HepG2 (cell line): ENCODE results near the gene DYRK2. TPM values are rescaled to one million over a fixed set of nuclear protein-coding genes. Genes with fewer than 3 reads are reported as not detected.

Experiments
- ATAC-seq: fragments of 200-7000 bp; cut with Tn5 transposase; 3 replicates; pipeline ENCODE4 v1.9.1; 2020; ENCODE audit warnings: mild to moderate bottlenecking, moderate library complexity
- BruUV-seq: library from RNA; stranded (reverse); fragments of 400-500 nt; replicated peaks from 2 replicates; lab custom pipeline; 2021; lab: Mats Ljungman, UMichigan
- CTCF ChIA-PET: fragments of 300-600 bp; formaldehyde crosslinking; extraction: SDS; loops from one replicate; lab custom pipeline; 2021; ENCODE audit warnings: low total read pairs, inconsistent platforms, low intra/inter-chr PET ratio; lab: Yijun Ruan, JAX
- POLR2A ChIA-PET: fragments of 350-600 bp; sonication (Branson Sonifier 250); formaldehyde crosslinking; loops from one replicate; lab custom pipeline; 2020; ENCODE audit warnings: antibody characterized with exemption, inconsistent platforms; lab: Yijun Ruan, JAX
- DNase-seq: peaks from one replicate; pipeline ENCODE4 v3.0.0-alpha.2; 2015; ENCODE audit warnings: low spot score
- FAIRE-seq: peaks from 3 replicates; lab custom pipeline; 2011; peaks lifted over from hg19 to GRCh38; lab: Jason Lieb, UNC
- H2AFZ ChIP-seq: one replicate; pipeline ENCODE4 v1.6.1; 2011; ENCODE audit warnings: low read length, inconsistent platforms
- H3K27ac ChIP-seq: fragments of 300-600 bp; 3 replicates; pipeline ENCODE4 v1.8.0; 2011; ENCODE audit warnings: mixed run types, mild to moderate bottlenecking, mixed read lengths, low read length, inconsistent platforms; ENCODE audit not compliant: insufficient read depth; ENCODE audit errors: extremely low read length
- H3K27me3 ChIP-seq, 2 experiments: fragments of 200-600 bp in 1 of 2; 2 replicates in 1 of 2; 3 replicates in 1 of 2; pipeline versions ENCODE4 v1.6.0 to v1.8.0; 2011; ENCODE audit warnings: low read length in 2 of 2, mild to moderate bottlenecking in 2 of 2, moderate library complexity in 2 of 2, inconsistent platforms in 1 of 2; ENCODE audit not compliant: insufficient read depth in 2 of 2, control insufficient read depth in 1 of 2
- H3K36me3 ChIP-seq, 2 experiments: fragments of 200-600 bp in 1 of 2; replicated peaks in 1 of 2; 2 replicates in 1 of 2; 3 replicates in 1 of 2; pipeline versions ENCODE4 v1.5.1 to v1.8.0; 2011; ENCODE audit warnings: low read length in 2 of 2, inconsistent platforms in 1 of 2; ENCODE audit not compliant: insufficient read depth in 2 of 2, control insufficient read depth in 1 of 2
- H3K4me1 ChIP-seq: 2 replicates; pipeline ENCODE4 v1.5.1; 2012; ENCODE audit warnings: low read length, inconsistent platforms; ENCODE audit not compliant: insufficient read depth
- H3K4me2 ChIP-seq: 2 replicates; pipeline ENCODE4 v1.6.0; 2011; ENCODE audit warnings: low read depth, low read length, inconsistent platforms
- H3K4me3 ChIP-seq, 3 experiments: fragments of 200-600 bp in 1 of 3; sonication (generic), shearing (Covaris generic) in 1 of 3; replicated peaks in 1 of 3; 2 replicates each; pipeline ENCODE4 v1.5.1; 2011 to 2016; ENCODE audit warnings: low read length in 3 of 3, inconsistent platforms in 2 of 3, low read depth in 2 of 3, mild to moderate bottlenecking in 2 of 3, control low read depth in 1 of 3, mixed read lengths in 1 of 3; ENCODE audit not compliant: insufficient read depth in 1 of 3
- H3K79me2 ChIP-seq: one replicate; pipeline ENCODE4 v1.6.1; 2011; ENCODE audit warnings: low read length, inconsistent platforms; ENCODE audit not compliant: insufficient read depth
- H3K9ac ChIP-seq: 2 replicates; pipeline ENCODE4 v1.6.0; 2011; ENCODE audit warnings: mild to moderate bottlenecking, low read depth, low read length, inconsistent platforms; ENCODE audit not compliant: insufficient read depth
- H3K9me3 ChIP-seq: 2 replicates; pipeline ENCODE4 v1.5.1; 2012; ENCODE audit warnings: mild to moderate bottlenecking, low read length
- H4K20me1 ChIP-seq: 2 replicates; pipeline ENCODE4 v1.6.0; 2011; ENCODE audit warnings: inconsistent platforms, mild to moderate bottlenecking, low read length, moderate library complexity; ENCODE audit not compliant: insufficient read depth
- ATAD3A ChIP-seq: sonication (generic); formaldehyde crosslinking; IDR thresholded peaks from 2 replicates; pipeline ENCODE4 v1.4.0; 2020; ENCODE audit warnings: missing genetic modification reagents
- CC2D1A ChIP-seq: sonication (generic); formaldehyde crosslinking; IDR thresholded peaks from 2 replicates; pipeline ENCODE4 v1.8.1; 2023; ENCODE audit warnings: mild to moderate bottlenecking, missing genetic modification reagents
- FOXM1 ChIP-seq: sonication (generic); formaldehyde crosslinking; IDR thresholded peaks from 2 replicates; pipeline ENCODE4 v1.5.0; 2020; ENCODE audit warnings: missing genetic modification reagents
- GTF3A ChIP-seq: sonication (generic); formaldehyde crosslinking; conservative IDR thresholded peaks from 2 replicates; pipeline ENCODE4 v1.4.0; 2020; ENCODE audit warnings: mild to moderate bottlenecking, missing genetic modification reagents
- IKZF5 ChIP-seq: IDR thresholded peaks from 2 replicates; pipeline ENCODE4 v1.6.1; 2018; ENCODE audit warnings: missing genetic modification reagents, mild to moderate bottlenecking, missing compliant biosample characterization
- KLF11 ChIP-seq: IDR thresholded peaks from 2 replicates; pipeline ENCODE4 v1.6.1; 2016; ENCODE audit warnings: missing compliant biosample characterization
- MIER2 ChIP-seq: IDR thresholded peaks from 2 replicates; pipeline ENCODE4 v1.6.1; 2016; ENCODE audit warnings: missing biosample characterization, missing genetic modification reagents
- NKX3-1 ChIP-seq: sonication (generic); formaldehyde crosslinking; IDR thresholded peaks from 2 replicates; pipeline ENCODE4 v1.5.0; 2020; ENCODE audit warnings: missing genetic modification reagents
- RNF2 ChIP-seq: fragments of 450-650 bp; conservative IDR thresholded peaks from 2 replicates; pipeline ENCODE4 v1.6.1; 2016; ENCODE audit warnings: low read depth
- SNAPC2 ChIP-seq: sonication (generic); formaldehyde crosslinking; IDR thresholded peaks from 2 replicates; pipeline ENCODE4 v1.8.1; 2022; ENCODE audit warnings: mild to moderate bottlenecking, missing genetic modification reagents
- TRIM24 ChIP-seq: sonication (generic); formaldehyde crosslinking; IDR thresholded peaks from 2 replicates; pipeline ENCODE4 v1.8.0; 2022; ENCODE audit warnings: mild to moderate bottlenecking, missing genetic modification reagents
- ZBTB10 ChIP-seq: sonication (generic); formaldehyde crosslinking; IDR thresholded peaks from 2 replicates; pipeline ENCODE4 v1.4.0; 2020; ENCODE audit warnings: missing genetic modification reagents, borderline replicate concordance
- ZNF326 ChIP-seq: sonication (generic); formaldehyde crosslinking; IDR thresholded peaks from 2 replicates; pipeline ENCODE4 v1.4.0; 2020; ENCODE audit warnings: missing genetic modification reagents, borderline replicate concordance
- ZNF430 ChIP-seq: sonication (generic); formaldehyde crosslinking; IDR thresholded peaks from 2 replicates; pipeline ENCODE4 v1.9.0; 2021; ENCODE audit warnings: mild to moderate bottlenecking, missing genetic modification reagents
- ZNF670 ChIP-seq: sonication (generic); formaldehyde crosslinking; IDR thresholded peaks from 2 replicates; pipeline ENCODE4 v1.8.0; 2022; ENCODE audit warnings: mild to moderate bottlenecking, missing genetic modification reagents, borderline replicate concordance
- ZNF703 ChIP-seq: sonication (generic); formaldehyde crosslinking; IDR thresholded peaks from 2 replicates; pipeline ENCODE4 v1.5.1; 2020; ENCODE audit warnings: missing genetic modification reagents, mild to moderate bottlenecking, moderate library complexity, borderline replicate concordance
- WGBS: methylation state at CpG from one replicate; pipeline ENCODE4 v1.1.6; 2017; ENCODE audit warnings: low lambda C conversion rate; 5-methylcytosine and 5-hydroxymethylcytosine counted together
- in situ Hi-C: cut with HindIII; loops from 2 replicates; pipeline ENCODE4 v1.10.0; 2017; ENCODE audit warnings: low pct_unique_long_range_greater_than_20kb; ENCODE audit not compliant: extremely low pct_ligation_motif_present
- intact Hi-C: fragments of 100-400 bp; cut with micrococcal nuclease; formaldehyde crosslinking; loops from one replicate; pipeline ENCODE4 v1.10.0; 2022; ENCODE audit not compliant: unreplicated experiment
- polyA plus RNA-seq, 8 experiments: library from polyadenylated mRNA; depleted of rRNA in 3 of 8; stranded (reverse) in 7 of 8; unstranded in 1 of 8; fragments of >200 nt; fragmentation: Illumina TruSeq in 4 of 8; extraction: Trizol in 4 of 8; gene quantifications; 2 replicates each; pipeline versions ENCODE4 v1.2.1 to v1.2.3, GENCODE V29; 2011 to 2016; ENCODE audit warnings: low read depth in 4 of 8, missing spikeins in 1 of 8, mixed read lengths in 1 of 8; ENCODE audit not compliant: insufficient read depth in 1 of 8
- total RNA-seq, 5 experiments: library from RNA; depleted of rRNA; stranded (reverse); fragments of >200 nt; fragmentation: Illumina TruSeq; extraction: Trizol; gene quantifications; 2 replicates each; pipeline ENCODE4 v1.2.3, GENCODE V29; 2016; ENCODE audit warnings: low read depth in 1 of 5

The DYRK2 gene
- total and polyA plus RNA-seq, 2 of the 13 experiments (the other 11 are each of a cell fraction or from before 2014, with no cell fraction given) = 8.2 to 11.5 TPM

- no TSS peak for BruUV-seq
- peaks cover 14% of the 10 kb centered on the region; the same call in 1 of the 2 replicates for H3K9me3 ChIP-seq
- no peak overlapping the region for H3K27ac ChIP-seq
- no peaks in the 10 kb centered on the region for H3K27me3 ChIP-seq
- no peaks in the 10 kb centered on the region for H3K4me1 ChIP-seq
- no peaks in the 10 kb centered on the region for H3K79me2 ChIP-seq
- FAIRE-seq (no peak), DNase-seq (no peak), ATAC-seq (no peak)
- H3K4me2 ChIP-seq = no peak overlapping the region
- CTCF ChIA-PET = no interaction called here
- H4K20me1 ChIP-seq = no peaks in the 10 kb centered on the region
- intact Hi-C loops (no loop called here), in situ Hi-C loops (no loop called here)
- no peaks in the 10 kb centered on the region for H3K36me3 ChIP-seq
- TF ChIP-seq KLF11 (CRISPR knock-in tag) = no peak
- TF ChIP-seq FOXM1 = no peak
- TF ChIP-seq SNAPC2 (CRISPR knock-in tag) = no peak
- no peak for TF ChIP-seq MIER2 (CRISPR knock-in tag)
- no peak for TF ChIP-seq NKX3-1 (CRISPR knock-in tag)
- H3K4me3 ChIP-seq = no peak overlapping the region
- H3K9ac ChIP-seq = no peak overlapping the region
- H2AFZ ChIP-seq = no peak overlapping the region
- POLR2A ChIA-PET = no interaction called here
Observed at GRCh38 chr12:67676624-67677023, 28.1 kb downstream of the DYRK2 start.

GRCh38 chr12:67677166-67677565 is 28.6 kb downstream of the DYRK2 start:
- Histone ChIP-seq H3K27me3 (no peaks in the 10 kb centered on the region), H3K79me2 (no peaks in the 10 kb centered on the region), H3K9ac (no peak overlapping the region), H4K20me1 (no peaks in the 10 kb centered on the region)
- ATAC-seq = no peak
- CTCF ChIA-PET = no interaction called here
- WGBS = 73% methylated on average over 3 of the region's 3 CpGs
- BruUV-seq = no TSS peak
- TF ChIP-seq ATAD3A = no peak
- no peak for TF ChIP-seq IKZF5 (CRISPR knock-in tag)
- no peak for TF ChIP-seq RNF2
- TF ChIP-seq ZNF670 (CRISPR knock-in tag) = no peak
- TF ChIP-seq ZNF430 = no peak
- no peak for TF ChIP-seq CC2D1A
- TF ChIP-seq ZNF703 (CRISPR knock-in tag) = no peak
- TF ChIP-seq TRIM24 (CRISPR knock-in tag) = no peak
- TF ChIP-seq ZNF326 (CRISPR knock-in tag) = no peak
- TF ChIP-seq GTF3A (CRISPR knock-in tag) = no peak
- no peak for TF ChIP-seq ZBTB10 (CRISPR knock-in tag)
- TF ChIP-seq, all 625 proteins: peak for 0
- no peak overlapping the region for H3K27ac ChIP-seq
- FAIRE-seq (no peak), DNase-seq (no peak)
- no peak overlapping the region for H2AFZ ChIP-seq
- POLR2A ChIA-PET = no interaction called here
- H3K36me3 ChIP-seq = no peaks in the 10 kb centered on the region
- intact Hi-C loops (no loop called here), in situ Hi-C loops (no loop called here)
- H3K4me3 ChIP-seq = no peak overlapping the region
- H3K9me3 ChIP-seq = peaks cover 14% of the 10 kb centered on the region; the same call in 1 of the 2 replicates
- no peak overlapping the region for H3K4me2 ChIP-seq
- H3K4me1 ChIP-seq = no peaks in the 10 kb centered on the region
